SK-N-DZ (cell line): ENCODE data around the gene OGT.
"Not testable (repeated sequence)": the region's sequence is repeated elsewhere in the genome, so short reads cannot be mapped to it uniquely, and the experiment has no call there.

ENCODE experiments used
- DNase-seq: peaks from one replicate; pipeline ENCODE4 v3.0.0-alpha.2; 2015; ENCODE audit warnings: low spot score

OGT gene

GRCh38 chrX:71586929-71587328, 54.0 kb downstream of the OGT start:
- no peak for DNase-seq

GRCh38 chrX:71593210-71593609, 60.3 kb downstream of the OGT start:
- not testable (repeated sequence) for DNase-seq

GRCh38 chrX:71599965-71600364, 67.1 kb downstream of the OGT start:
- no peak for DNase-seq

- DNase-seq = no peak
Observed at GRCh38 chrX:71603618-71604017, 70.7 kb downstream of the OGT start.

GRCh38 chrX:71604141-71604540, 71.2 kb downstream of the OGT start:
- no peak for DNase-seq

GRCh38 chrX:71604796-71605568, 72.1 kb downstream of the OGT start:
- DNase-seq = no peak

- no peak for DNase-seq
Observed at GRCh38 chrX:71606536-71607216, 73.8 kb downstream of the OGT start.

GRCh38 chrX:71607488-71607887, 74.6 kb downstream of the OGT start:
- no peak for DNase-seq

GRCh38 chrX:71609095-71609750, 76.3 kb downstream of the OGT start:
- no peak for DNase-seq

- not testable (repeated sequence) for DNase-seq
Observed at GRCh38 chrX:71611736-71612135, 78.8 kb downstream of the OGT start.

- DNase-seq = no peak
Observed at GRCh38 chrX:71612256-71612655, 79.4 kb downstream of the OGT start.

GRCh38 chrX:71615056-71615455, 82.2 kb downstream of the OGT start:
- DNase-seq = no peak

- no peak for DNase-seq
Observed at GRCh38 chrX:71615954-71616353, 83.0 kb downstream of the OGT start.

- DNase-seq = no peak
Observed at GRCh38 chrX:71616672-71617529, 84.0 kb downstream of the OGT start.

- no peak for DNase-seq
Observed at GRCh38 chrX:71617742-71618141, 84.8 kb downstream of the OGT start.

- DNase-seq = no peak
Observed at GRCh38 chrX:71618303-71618721, 85.4 kb downstream of the OGT start, which contains the start of gene CXCR3. CXCR3 (minus strand) TSS chrX:71618511; CDS start chrX:71618449, 62 bp downstream.

- no peak for DNase-seq
Observed at GRCh38 chrX:71618787-71619186, 85.9 kb downstream of the OGT start.

GRCh38 chrX:71619193-71619592, 86.3 kb downstream of the OGT start:
- no peak for DNase-seq

GRCh38 chrX:71619986-71620385, 87.1 kb downstream of the OGT start:
- no peak for DNase-seq

- no peak for DNase-seq
Observed at GRCh38 chrX:71621603-71622002, 88.7 kb downstream of the OGT start.

- DNase-seq = no peak
Observed at GRCh38 chrX:71622032-71622575, 89.2 kb downstream of the OGT start.
